ENCODE data around the gene HECTD4.

GRCh38 chr12:112126911-112127310, 255.3 kb downstream of the HECTD4 start:
- TF ChIP-seq RAD21 (IDR thresholded peaks at IDR 0.05; ENCODE audit: low read depth) (no peak), MAX (IDR thresholded peaks at IDR 0.05) (no peak), CTCF (IDR thresholded peaks at IDR 0.05 in 2 of 3, conservative IDR thresholded peaks at IDR 0.05 in 1 of 3; ENCODE audit: borderline replicate concordance in 1 of 3, insufficient read depth in 1 of 3, low read depth in 2 of 3, low read length in 2 of 3) (no peak), POLR2AphosphoS5 (IDR thresholded peaks at IDR 0.05; ENCODE audit: low read depth, low read length) (no peak), SP1 (IDR thresholded peaks at IDR 0.05; ENCODE audit: low read depth) (no peak), EZH2phosphoT487 (IDR thresholded peaks at IDR 0.05; ENCODE audit: borderline replicate concordance) (no peak), YY1 (IDR thresholded peaks at IDR 0.05; ENCODE audit: extremely low read depth, insufficient replicate concordance, low read depth, low read length) (no peak), EZH2 (IDR thresholded peaks at IDR 0.05) (no peak), POLR2A (IDR thresholded peaks at IDR 0.05; ENCODE audit: borderline replicate concordance, extremely low read depth, insufficient read depth, insufficient read length) (no peak), JUND (IDR thresholded peaks at IDR 0.05) (no peak), ZNF274 (IDR thresholded peaks at IDR 0.05; ENCODE audit: low read depth, low read length) (no peak), REST (IDR thresholded peaks at IDR 0.05; ENCODE audit: low read depth) (no peak)
